Left kidney (tissue), 2 donors: ENCODE results near the gene CDK5RAP3. TPM values are rescaled to one million over a fixed set of nuclear protein-coding genes. Genes with fewer than 3 reads are reported as not detected.
"Not testable (repeated sequence)": the region's sequence is repeated elsewhere in the genome, so short reads cannot be mapped to it uniquely, and the experiment has no call there.

ENCODE experiments used
- DNase-seq: peaks from one replicate; pipeline ENCODE4 v3.0.0-alpha.2; 2013
- polyA plus RNA-seq: library from polyadenylated mRNA; unstranded; fragments of 120-200 nt; gene quantifications from one replicate; pipeline ENCODE4 v1.2.1, GENCODE V29; 2013; ENCODE audit not compliant: insufficient read length

The CDK5RAP3 gene
- polyA plus RNA-seq, 1 donor: 186 TPM

DNA sequence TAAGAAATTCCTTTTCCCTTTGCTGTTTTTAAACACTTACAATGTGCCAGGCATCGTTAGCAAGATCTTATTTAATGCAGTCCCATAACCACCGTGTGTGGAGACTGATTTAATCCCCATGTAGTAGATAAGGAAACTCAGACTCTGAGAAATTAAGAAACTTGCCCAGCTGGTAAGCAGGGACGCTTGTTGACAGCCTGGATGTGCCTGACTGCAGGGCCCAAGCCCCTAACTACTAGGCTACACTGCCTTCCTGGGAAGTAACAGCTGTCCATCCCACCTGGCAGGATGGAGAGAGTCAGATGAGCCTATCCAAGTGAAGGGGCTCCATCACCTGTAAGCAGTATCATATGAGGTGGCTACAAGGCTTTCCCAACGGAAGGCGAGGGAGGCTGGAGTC is 23.1 kb downstream of the CDK5RAP3 start:
- no peak for DNase-seq

- no peak for DNase-seq
These were observed 23.8 kb downstream of the CDK5RAP3 start for GRCh38 chr17:47994724-47995123.

DNA sequence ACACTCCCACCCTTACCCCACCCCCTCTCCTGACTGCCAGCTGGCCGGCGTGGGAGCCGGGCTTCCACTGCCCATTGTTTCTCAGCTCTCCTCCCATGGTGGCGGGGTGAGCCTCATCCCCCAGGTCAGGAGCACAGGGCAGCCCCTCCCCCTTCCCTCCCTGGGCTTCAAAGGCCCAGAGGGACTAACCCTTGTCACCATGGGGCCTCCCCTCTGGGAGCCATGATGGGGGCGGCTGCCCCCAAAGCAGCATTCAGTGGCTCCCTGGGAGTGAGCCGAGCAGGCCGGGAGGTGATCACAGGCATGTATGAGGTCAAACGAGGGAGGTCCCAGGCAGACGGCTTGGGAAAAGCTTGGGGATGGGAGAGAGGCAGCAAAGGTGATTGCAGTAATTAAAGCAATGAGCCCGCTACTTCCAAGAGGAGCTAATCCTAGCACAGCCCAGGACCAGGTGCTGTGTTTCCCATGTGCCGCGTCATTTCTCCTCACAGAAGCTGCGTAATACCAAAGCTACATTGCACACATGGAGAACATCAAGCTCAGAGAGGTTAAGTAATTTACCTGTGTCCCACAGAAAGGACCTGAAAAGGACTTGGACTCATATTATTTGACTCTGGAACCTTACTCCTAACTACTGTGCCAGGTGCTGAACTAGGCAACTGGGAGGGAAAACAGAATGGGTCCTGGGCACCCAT is 24.5 kb downstream of the CDK5RAP3 start:
- no peak for DNase-seq

- DNase-seq: no peak
These were observed 25.3 kb downstream of the CDK5RAP3 start for GRCh38 chr17:47996201-47996600.

- no peak for DNase-seq
These were observed 26.7 kb downstream of the CDK5RAP3 start for GRCh38 chr17:47997586-47997985.

DNA sequence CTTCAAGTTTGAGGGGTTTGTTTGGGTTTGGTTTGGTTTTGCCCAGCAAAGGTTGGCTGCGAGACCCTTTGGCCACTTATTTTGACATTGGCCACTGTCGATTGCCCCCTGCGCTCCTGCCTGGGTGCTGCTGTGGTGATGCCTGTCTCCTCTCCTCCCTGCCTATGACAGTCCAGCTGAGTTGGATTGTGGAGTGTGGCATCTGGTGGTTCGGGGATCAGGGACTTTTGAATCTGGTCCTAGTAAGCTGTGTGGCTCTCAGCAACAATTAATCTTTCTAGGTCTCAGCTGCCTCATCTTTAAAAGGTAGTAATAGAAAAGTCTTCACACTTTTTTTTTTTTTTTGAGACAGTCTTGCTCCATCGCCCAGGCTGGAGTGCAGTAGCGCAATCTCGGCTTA is 27.1 kb downstream of the CDK5RAP3 start:
- DNase-seq: no peak

DNA sequence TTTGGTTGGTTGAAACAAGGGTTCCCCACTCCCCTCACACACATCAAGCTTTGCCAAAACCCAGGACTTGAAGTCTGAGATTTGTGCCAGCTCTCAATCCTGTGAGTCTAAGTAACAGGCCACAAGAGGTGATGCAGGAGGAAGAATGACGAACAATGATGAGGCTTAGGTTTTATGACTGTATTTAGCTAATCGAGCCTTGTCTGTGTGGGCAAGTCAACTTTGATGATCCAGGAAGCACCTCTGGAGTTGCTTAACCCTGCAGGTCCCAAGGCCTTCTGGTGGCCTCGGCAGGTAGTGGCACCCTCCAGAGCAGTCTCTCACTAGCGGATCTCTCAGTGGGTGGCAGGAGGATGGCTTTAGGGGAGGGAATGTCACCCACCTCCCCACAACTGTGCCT is 28.7 kb downstream of the CDK5RAP3 start:
- no peak for DNase-seq

- DNase-seq: no peak
These were observed 30.3 kb downstream of the CDK5RAP3 start for GRCh38 chr17:48001197-48001596.

DNA sequence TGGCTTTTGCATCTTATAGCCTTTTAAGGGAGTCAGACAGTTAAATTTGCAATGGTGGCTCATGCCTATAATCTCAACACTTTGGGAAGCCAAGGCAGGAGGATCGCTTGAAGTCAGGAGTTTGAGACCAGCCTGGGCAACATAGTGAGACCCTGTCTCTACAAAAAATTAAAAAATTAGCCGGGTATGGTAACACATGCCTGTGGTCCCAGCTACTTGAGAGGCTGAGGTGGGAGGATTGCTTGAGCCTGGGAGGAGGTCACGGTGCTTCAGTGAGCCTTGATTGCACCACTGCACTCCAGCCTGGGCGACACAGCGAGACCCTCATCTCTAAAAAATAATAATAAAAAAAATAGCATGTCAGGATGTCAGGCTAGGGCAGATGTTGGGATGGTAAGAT is 30.7 kb downstream of the CDK5RAP3 start:
- DNase-seq: not testable (repeated sequence)

- no peak for DNase-seq
These were observed 31.5 kb downstream of the CDK5RAP3 start for GRCh38 chr17:48002266-48002915.

DNA sequence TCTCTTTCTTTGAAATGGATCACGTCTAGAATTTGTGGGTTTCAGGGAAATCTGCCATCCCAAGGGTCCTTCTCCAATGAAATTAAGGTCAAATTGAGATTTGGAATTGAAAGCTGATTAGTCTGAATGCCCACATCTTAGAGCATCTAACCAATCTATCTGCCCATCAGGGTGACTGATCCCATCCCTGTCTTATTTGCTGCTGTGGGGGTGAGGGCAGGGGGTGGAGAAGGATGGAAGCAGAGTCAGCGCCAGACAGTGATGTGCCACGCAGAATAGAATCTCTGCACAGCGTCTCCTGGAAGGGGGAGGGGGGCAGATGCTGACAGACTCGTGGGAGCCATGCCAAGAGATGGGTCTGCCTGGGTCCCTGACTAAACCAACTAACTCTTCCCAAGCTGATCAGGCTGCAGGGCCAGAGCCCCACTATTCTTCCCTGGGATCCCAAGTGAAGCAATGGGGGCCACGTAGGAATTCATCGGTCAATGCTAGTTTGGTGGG is 32.1 kb downstream of the CDK5RAP3 start:
- no peak for DNase-seq

DNA sequence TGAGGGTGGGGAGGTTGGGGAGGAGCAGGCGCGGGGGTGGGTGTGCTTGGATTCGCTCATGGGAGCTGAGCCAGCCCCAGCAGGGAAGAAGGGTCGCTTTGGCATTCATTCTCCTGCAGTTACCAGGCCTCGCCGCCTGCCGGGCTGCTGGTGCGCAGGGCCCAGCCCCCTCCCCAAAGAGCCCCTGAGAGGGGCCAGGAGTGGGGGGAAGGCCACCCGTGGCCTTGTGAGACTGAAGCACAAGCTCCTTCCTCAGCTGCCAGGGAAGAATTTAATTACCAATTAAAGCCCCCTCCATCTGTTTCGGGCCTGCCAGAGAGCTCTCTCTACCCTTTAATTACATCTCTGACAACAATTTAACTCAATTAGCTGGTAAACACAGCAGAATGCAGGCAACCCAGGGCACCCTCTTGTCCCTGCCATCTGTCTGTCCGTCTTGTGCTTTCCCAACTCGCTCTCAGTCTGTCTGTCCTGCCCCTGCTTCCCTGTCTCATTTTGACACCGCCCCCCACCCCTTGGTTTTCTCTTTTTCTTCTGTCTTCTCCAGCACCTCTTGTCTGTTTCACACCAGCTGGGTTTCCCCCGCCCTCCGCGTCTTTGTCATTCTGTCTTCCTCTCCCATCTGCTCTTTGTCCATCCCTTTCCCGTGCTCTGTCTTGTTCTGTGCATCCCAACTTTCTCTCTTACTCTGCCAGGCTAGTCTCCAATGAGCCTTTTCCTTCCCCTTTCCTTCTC is 32.7 kb downstream of the CDK5RAP3 start:
- no peak for DNase-seq

- no peak for DNase-seq
These were observed 34.1 kb downstream of the CDK5RAP3 start for GRCh38 chr17:48004983-48005382.

GRCh38 chr17:48006936-48007709 is 36.2 kb downstream of the CDK5RAP3 start:
- no peak for DNase-seq

GRCh38 chr17:48010193-48010592 is 39.3 kb downstream of the CDK5RAP3 start:
- no peak for DNase-seq

GRCh38 chr17:48011405-48012150 is 40.7 kb downstream of the CDK5RAP3 start:
- no peak for DNase-seq

- no peak for DNase-seq
These were observed 41.2 kb downstream of the CDK5RAP3 start for GRCh38 chr17:48012151-48012520.

GRCh38 chr17:48012654-48013053 is 41.7 kb downstream of the CDK5RAP3 start:
- no peak for DNase-seq

GRCh38 chr17:48013876-48014594 is 43.1 kb downstream of the CDK5RAP3 start:
- DNase-seq: no peak

DNA sequence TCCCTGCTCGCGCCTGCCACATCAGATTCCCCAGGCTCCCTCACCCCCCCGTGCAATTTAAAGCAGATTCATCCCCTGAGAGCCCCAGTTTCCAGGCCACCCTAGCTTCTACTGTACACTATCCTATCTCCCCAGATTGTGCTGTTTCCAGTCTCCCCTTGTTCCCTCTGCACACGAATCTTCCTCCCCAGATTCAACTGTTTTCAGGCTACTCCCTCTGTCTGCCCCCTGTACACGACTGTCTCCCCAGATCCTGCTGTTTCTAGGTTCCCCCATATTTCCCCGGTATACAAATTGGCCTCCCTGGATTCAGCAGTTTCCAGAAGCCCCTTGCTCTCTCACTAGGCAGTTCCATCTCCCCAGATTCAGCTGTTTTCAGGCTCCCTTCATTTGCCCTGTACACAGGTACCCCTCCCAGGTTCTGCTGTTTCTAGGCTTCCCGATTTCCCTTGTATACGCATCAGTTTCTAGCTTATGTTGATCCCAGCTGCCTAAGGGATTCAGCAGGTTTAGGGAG is 43.7 kb downstream of the CDK5RAP3 start:
- DNase-seq: no peak

DNA sequence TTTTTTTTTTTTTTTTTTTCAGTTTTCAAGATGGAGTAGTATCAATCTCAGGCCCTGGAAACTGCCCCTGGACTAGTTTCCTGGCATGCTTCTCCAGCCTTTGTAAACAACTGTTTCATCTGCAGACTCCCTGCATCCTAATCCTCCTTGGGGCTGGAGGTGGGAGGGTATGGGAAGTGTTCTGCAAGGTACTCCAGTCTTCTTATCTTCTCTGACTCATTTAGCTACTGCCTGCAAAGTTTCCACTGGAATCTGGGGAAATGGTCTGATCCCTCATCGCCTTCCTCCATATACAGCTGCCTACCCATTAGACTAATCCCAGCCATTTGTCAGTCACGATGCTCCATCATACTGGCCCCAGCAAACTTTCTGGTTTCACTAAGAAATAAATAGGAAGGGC is 45.2 kb downstream of the CDK5RAP3 start:
- no peak for DNase-seq
